NB4 (cell line): ENCODE measurements around the gene TIMM17B.

Source experiments
- DNase-seq: peaks from one replicate; pipeline ENCODE4 v3.0.0; 2010; ENCODE audit warnings: low read depth
- H3K4me3 ChIP-seq: one replicate; pipeline ENCODE4 v1.5.1; 2011; ENCODE audit warnings: mild to moderate bottlenecking, low read depth, low read length, moderate library complexity
- MYC ChIP-seq: IDR thresholded peaks from 2 replicates; pipeline ENCODE4 v1.6.1; 2011; ENCODE audit warnings: low read depth, low read length
- POLR2A ChIP-seq: IDR thresholded peaks from 2 replicates; pipeline ENCODE4 v1.6.1; 2011; ENCODE audit warnings: mild to moderate bottlenecking; ENCODE audit not compliant: insufficient read length; ENCODE audit errors: extremely low read depth
- TF ChIP-seq, protein P1 (sequence below): IDR thresholded peaks from one replicate; pipeline ENCODE4 v1.5.1; 2012; ENCODE audit warnings: low read depth, low read length
- TF ChIP-seq, protein P2 (sequence below): IDR thresholded peaks from 2 replicates; pipeline ENCODE4 v1.6.1; 2011; ENCODE audit warnings: low read depth, low read length

TIMM17B gene

GRCh38 chrX:48914593-48915493, 17.3 kb upstream of the TIMM17B start:
- no peak for TF ChIP-seq POLR2A
- TF ChIP-seq, protein P1, sequence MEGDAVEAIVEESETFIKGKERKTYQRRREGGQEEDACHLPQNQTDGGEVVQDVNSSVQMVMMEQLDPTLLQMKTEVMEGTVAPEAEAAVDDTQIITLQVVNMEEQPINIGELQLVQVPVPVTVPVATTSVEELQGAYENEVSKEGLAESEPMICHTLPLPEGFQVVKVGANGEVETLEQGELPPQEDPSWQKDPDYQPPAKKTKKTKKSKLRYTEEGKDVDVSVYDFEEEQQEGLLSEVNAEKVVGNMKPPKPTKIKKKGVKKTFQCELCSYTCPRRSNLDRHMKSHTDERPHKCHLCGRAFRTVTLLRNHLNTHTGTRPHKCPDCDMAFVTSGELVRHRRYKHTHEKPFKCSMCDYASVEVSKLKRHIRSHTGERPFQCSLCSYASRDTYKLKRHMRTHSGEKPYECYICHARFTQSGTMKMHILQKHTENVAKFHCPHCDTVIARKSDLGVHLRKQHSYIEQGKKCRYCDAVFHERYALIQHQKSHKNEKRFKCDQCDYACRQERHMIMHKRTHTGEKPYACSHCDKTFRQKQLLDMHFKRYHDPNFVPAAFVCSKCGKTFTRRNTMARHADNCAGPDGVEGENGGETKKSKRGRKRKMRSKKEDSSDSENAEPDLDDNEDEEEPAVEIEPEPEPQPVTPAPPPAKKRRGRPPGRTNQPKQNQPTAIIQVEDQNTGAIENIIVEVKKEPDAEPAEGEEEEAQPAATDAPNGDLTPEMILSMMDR, result no peak
- TF ChIP-seq, protein P2, sequence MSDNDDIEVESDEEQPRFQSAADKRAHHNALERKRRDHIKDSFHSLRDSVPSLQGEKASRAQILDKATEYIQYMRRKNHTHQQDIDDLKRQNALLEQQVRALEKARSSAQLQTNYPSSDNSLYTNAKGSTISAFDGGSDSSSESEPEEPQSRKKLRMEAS, result no peak
- TF ChIP-seq MYC, result no peak
- DNase-seq, result no peak
- H3K4me3 ChIP-seq, result no peak overlapping the region

DNA sequence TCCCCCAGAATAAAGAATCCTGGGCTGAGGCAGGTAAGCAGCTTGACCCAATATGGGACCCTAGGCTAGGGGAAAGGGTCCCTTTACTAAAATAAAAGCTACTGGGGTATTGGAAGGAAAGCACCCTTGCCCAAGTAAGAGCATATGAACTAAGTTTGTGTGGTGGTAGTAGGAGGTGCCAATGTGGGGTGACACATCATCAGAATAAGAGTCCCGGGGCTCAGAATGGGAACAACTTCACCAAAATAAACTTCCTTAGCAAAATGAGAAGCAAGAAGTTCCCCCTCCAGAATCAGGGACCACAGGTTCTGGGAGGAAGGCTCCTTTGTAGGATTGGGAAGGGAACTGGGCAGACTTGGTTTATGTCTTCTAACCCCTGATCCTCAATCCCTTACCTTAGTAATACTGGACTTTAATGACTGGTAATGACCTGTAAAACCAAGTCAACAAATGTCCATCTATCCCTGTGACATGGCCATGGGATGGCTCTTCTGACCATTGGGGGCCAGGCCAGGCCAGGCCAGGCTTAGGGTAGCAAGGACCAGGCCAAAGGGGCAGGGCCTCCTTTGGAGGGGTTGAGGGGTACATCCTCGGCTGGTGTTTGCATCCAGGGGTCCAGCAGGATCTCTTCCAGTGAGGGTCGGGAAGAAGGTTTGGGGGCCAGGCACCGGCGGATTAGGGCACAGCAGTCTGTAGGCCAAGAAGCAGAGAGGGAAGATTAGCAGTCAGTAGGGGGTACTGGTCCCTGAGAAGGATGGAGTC, 16.2 kb upstream of the TIMM17B start:
- TF ChIP-seq POLR2A (no peak), MYC (no peak)
- TF ChIP-seq, protein P1, result no peak
- TF ChIP-seq, protein P2, result no peak
- DNase-seq, result no peak
- H3K4me3 ChIP-seq, result no peak overlapping the region

GRCh38 chrX:48911412-48912182, 14.0 kb upstream of the TIMM17B start, which contains the start of gene SLC35A2:
Gene SLC35A2, minus strand, starts transcription at chrX:48911646. Its CDS starts 10 bp downstream, at chrX:48911636.
- TF ChIP-seq, protein P1, result no peak
- TF ChIP-seq, protein P2, result peak; percentile 38; the same call in 1 of the 2 replicates
- TF ChIP-seq MYC (peak; percentile 34; the same call in 1 of the 2 replicates), POLR2A (peak; percentile 44)
- DNase-seq, result peak; percentile 75
- H3K4me3 ChIP-seq, result peak within 1 kb of the TSS; percentile 97

DNA sequence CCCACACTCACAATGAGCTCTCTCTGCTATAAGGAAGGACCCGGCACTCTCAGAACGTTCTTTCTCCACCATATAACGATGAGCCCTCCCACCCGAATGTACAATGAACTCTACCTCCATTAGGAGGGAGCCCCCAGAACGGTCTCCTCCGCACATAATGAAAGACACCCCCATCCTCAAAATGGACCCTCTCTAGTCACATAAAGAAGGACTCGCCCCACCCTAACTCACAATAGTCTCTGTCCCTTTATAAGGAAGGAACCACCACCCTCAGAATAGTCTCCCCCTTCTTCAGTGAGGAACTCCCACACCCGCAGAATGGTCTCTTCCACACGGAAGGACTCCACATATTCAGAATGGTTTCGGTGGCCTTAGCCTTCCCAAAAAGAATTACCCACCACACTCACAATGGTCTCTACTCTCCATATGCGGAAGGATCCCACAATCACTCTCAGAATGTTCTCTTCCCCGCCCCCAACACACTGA, 13.4 kb upstream of the TIMM17B start:
- H3K4me3 ChIP-seq, result peak overlapping the region; percentile 97
- DNase-seq, result peak; percentile 62
- no peak for TF ChIP-seq MYC
- TF ChIP-seq, protein P1, result no peak
- TF ChIP-seq, protein P2, result no peak
- TF ChIP-seq POLR2A, result no peak

- TF ChIP-seq MYC (no peak), POLR2A (no peak)
- TF ChIP-seq, protein P1, result no peak
- TF ChIP-seq, protein P2, result no peak
- no peak overlapping the region for H3K4me3 ChIP-seq
These were observed 12.2 kb upstream of the TIMM17B start for GRCh38 chrX:48909703-48910294.

More at GRCh38 chrX:48909703-48910294, 12.2 kb upstream of the TIMM17B start:
- DNase-seq, result no peak
